CD4-positive, alpha-beta T cell treated with Interleukin-6 at 100 ng/mL for 8 hours (primary cell): ENCODE results near the gene XCR1.
A peak's percentile ranks its signal among the peaks of the same experiment; 100 is the strongest.

Experiments used
- DNase-seq: peaks from one replicate; pipeline ENCODE4 v3.0.0-alpha.2; 2020; ENCODE audit warnings: mixed read lengths, low spot score

The XCR1 gene

DNA sequence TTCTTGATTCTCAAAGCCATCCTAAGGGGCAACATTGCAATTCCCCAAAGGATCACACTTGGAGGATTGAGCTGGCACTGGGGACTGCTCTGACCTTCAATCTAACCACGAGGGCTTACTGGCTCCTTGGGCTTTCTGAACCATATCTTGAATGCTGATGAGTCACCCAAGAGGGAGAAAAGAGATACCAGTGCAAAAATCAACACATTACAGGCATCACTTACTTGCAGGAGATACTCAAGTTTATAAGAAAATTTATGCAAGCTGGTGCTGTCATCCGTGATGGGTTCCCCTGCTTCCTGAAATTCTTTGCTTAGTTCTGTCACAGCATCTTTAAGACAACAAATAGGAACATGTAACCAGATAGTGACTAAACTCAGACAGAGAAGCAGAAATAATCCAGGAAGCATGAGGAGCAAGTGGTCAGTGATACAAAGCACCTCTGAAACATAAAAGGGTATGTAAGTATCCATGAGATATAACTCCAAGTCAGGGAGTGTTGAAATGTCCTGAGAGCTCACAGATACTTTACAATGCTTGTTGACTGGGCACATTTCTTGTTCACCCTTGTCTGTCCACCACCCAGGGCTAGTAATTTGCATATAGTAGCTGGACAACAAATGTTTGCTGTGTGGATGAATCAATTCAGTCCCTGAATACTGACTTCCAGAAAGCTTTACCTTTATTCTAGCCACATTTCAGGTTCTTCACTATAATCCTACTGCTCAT, 45.8 kb downstream of the XCR1 start:
- peak; percentile 21 for DNase-seq

GRCh38 chr3:45980819-45981218, 46.5 kb downstream of the XCR1 start:
- DNase-seq: no peak

GRCh38 chr3:45980229-45980813, 47.0 kb downstream of the XCR1 start:
- no peak for DNase-seq

DNA sequence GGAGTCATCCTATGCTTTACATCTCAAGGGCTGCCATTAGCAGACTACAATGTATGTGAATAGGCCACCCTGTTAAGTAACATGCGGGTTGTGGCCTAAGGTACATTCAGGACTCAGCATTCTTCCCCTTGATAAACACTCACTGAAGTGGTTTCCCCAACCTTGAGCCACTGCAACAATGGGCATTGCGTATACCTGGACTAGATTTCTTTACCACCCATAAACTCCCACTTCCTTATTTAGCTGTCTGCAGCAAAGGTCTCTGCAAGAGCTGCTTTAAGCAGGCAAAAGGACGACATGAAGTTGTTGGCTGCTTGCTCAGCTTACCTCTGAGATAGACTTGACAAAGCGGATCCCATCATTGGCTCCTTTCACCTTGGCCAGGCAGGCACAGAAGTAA, 47.9 kb downstream of the XCR1 start:
- DNase-seq: no peak

DNA sequence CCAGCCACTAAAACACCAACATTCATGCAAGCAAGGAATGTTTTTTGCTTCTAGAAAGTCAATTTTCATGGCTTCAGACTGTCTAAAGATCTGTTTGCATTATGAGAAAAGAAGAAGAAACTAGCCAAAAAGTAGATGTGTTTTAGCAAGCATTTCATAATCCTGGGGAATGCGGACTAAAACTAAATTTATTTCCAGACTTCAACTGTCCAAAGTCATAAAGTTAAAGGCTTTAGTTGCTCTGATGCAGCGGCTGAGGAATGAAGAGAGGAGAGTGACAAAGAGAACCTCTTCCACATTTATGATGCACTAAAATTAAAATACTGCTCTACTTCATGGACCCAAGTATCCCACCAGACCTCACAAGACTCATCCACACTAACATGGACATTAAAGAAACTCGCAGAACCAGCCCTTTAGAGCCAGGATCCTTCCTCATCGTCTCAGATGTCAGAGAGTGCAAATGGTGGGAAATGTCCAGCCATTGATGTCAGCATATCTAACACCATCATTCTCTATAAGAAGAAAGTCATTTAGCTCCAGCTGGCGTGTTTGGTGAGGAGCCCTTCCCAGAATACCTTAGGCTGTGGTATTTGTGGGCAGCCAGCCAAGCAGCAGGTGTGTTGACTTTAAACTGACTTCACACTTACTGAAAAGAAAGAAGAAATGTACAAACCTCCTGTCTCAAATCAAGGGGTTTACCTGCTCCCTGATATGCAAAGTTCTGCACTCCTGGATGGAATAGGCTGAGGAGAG, 49.1 kb downstream of the XCR1 start:
- peak; percentile 71 for DNase-seq

DNA sequence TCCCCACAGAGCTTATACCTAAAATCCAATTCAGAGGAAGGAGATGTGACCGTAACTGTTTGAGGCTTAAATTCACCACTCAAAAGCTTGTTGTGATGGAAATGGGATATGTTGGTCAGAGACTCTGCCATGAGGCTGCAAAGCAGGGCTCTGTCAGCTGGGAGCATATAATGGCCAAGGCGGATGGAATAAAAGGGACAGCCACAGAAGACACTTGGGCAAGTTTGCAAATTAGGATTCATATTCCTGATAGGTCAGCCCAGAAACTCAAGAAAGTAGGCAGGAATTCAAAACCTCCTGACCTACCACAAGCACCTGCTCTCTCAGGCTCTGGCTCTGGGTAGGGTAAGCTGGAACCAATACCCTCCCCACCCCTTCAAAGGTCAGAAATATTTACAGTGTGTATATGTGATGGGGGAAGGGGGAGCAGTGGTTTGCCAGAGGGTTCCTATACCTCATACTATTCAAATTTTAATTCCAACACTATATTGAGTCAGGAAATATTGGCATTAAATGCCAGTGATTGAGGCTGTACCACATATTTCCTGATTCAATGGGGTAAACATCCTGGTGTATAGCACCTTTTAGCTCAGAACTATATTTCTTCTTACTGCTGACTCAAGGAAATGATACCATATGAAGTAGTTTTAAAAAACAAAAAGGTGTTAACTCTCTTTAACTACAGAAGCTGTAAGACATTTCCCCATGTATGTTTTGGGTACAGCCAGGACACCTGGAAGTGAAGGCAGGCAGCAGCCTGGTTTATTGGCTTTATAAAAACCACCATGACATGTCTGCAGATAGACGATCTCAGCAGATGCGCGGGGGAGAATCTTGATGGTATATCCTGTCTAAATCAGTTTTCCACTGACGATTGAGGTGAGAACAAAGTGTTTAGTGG, 50.8 kb downstream of the XCR1 start:
- peak; percentile 48 for DNase-seq

DNA sequence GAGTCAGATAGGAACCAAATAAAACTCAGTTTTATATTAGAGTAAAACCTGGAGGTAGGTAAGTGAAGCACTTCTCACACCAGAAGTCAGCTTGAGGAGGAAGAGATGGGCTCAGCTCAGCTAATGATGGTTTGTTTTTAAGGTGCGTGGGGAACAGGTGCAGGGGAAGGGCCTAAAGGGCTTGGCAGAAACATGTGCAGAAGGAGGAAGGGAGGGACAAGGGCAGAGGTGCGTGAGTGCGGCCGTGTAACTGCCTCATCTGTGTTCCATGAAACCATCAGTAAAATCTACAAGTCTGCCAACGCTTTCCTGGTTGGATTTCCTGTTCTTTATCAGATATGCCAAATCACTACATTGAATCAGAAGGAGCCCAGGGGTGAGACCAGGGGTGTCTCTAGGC, 51.6 kb downstream of the XCR1 start:
- DNase-seq: no peak

DNA sequence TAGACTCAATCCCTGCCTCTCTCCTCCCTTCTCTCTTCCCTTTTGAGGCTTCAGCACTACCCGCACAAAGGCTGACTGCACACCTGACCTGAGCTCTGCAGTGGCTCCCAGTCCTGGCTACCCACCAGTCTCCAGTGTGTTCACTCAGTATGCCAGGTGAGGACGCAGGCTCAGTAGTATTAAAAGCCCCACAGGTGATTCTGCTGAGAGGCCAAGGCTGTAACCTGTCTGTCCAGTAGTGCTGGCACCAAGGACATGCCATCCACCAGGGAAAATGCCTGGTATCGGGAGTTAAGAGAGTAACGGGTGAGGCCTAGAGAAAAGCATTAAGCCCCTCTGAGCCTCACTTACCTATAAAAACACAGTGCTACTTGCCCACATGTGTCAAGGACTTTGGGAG, 52.6 kb downstream of the XCR1 start:
- no peak for DNase-seq

- no peak for DNase-seq
Measured at GRCh38 chr3:45972534-45973402, 54.5 kb downstream of the XCR1 start.

- DNase-seq: no peak
Measured at GRCh38 chr3:45969953-45970352, 57.3 kb downstream of the XCR1 start.

DNA sequence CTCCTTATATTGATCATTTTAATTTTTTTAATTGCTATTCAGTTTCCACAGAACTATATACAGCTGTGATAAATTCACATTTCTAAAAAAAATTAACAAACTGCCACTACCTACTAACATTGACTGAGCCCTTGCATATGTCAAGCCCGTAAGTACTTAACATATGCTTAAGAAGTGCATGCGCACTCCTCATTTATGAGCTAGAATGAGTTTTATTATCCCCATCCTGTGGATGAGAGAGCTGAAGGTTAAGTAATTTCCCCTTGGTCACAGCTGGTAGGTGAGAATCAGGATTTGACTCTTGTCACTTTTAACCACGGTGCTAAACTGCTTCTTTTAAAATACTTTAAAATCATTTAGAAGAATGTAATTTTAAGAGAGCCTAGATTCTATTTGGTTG, 58.2 kb downstream of the XCR1 start:
- no peak for DNase-seq

- no peak for DNase-seq
Measured at GRCh38 chr3:45968706-45969105, 58.6 kb downstream of the XCR1 start.

DNA sequence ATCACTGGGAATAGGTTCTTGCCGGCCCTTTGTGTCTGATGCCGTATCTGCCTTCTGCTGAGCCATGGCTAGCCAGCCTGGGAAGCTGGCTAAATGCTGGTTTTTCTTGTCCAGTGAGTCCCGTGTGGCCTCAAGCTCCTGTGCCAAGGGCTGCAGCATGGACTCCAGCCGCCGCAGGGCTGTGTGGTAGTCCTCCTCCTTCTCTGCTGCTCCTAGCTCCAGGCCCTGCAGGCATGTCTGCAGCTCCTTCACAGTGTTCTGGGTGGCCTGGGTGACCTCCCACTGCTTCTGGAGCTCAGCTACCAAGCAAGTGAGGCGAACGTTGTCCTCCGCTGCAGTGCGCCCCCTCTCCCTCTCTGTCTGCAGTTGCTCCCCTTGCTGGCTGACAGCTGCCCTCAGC, 59.1 kb downstream of the XCR1 start:
- no peak for DNase-seq

- DNase-seq: no peak
Measured at GRCh38 chr3:45967724-45968123, 59.6 kb downstream of the XCR1 start.
